ENCODE results near the gene EXOC6B. TPM values are rescaled to one million over a fixed set of nuclear protein-coding genes. Genes with fewer than 3 reads are reported as not detected.

Gene EXOC6B
- total RNA-seq, 1 experiment from 2014 or later, result 33.7 TPM

GRCh38 chr2:72165792-72166191, 660.0 kb downstream of the EXOC6B start:
- no peak overlapping the region for H3K4me3 Mint-ChIP-seq

More at GRCh38 chr2:72165792-72166191, 660.0 kb downstream of the EXOC6B start:
- ATAC-seq (no peak), DNase-seq (ENCODE audit: low spot score) (no peak)
- no peaks in the 10 kb centered on the region for H3K36me3 Mint-ChIP-seq
- H3K4me1 Mint-ChIP-seq, result no peaks in the 10 kb centered on the region
- POLR2A ChIA-PET, result no interaction called here
- H3K9me3 Mint-ChIP-seq, result peaks cover 6% of the 10 kb centered on the region; the same call in 1 of the 2 replicates
- TF ChIP-seq ZSCAN18 (CRISPR knock-in tag; IDR thresholded peaks at IDR 0.05) (no peak), PRDM15 (CRISPR knock-in tag; IDR thresholded peaks at IDR 0.05) (no peak), ZNF263 (CRISPR knock-in tag; IDR thresholded peaks at IDR 0.05; ENCODE audit: low read depth) (no peak), FOXP4 (CRISPR knock-in tag; IDR thresholded peaks at IDR 0.05) (no peak), PREB (CRISPR knock-in tag; IDR thresholded peaks at IDR 0.05; ENCODE audit: borderline replicate concordance) (no peak), ZMAT4 (CRISPR knock-in tag; IDR thresholded peaks at IDR 0.05) (no peak), NR1H2 (CRISPR knock-in tag; IDR thresholded peaks at IDR 0.05) (no peak), USF2 (CRISPR knock-in tag; IDR thresholded peaks at IDR 0.05) (no peak)
- H3K27me3 Mint-ChIP-seq (ENCODE audit: low read depth), result no peaks in the 10 kb centered on the region
- CTCF ChIA-PET, result interaction anchor here (0.7 kb wide), 1 partner anchor 15 kb away, joined by 3 read pairs; no protein-coding TSS in a partner anchor
- H3K27ac Mint-ChIP-seq, result no peak overlapping the region
